H9 (cell line): ENCODE data around the gene TMEM229B. TPM values are rescaled to one million over a fixed set of nuclear protein-coding genes. Genes with fewer than 3 reads are reported as not detected.

Source experiments
- DNase-seq: peaks from one replicate; pipeline ENCODE4 v3.0.0-alpha.2; 2017
- H2AFZ ChIP-seq: one replicate; pipeline ENCODE4 v1.6.1; 2013; ENCODE audit warnings: mild to moderate bottlenecking, low read length, control low read depth, moderate library complexity
- H2AK5ac ChIP-seq: 2 replicates; pipeline ENCODE4 v1.6.1; 2013; ENCODE audit warnings: low read length, control low read depth, mixed read lengths; ENCODE audit not compliant: insufficient read length
- H2BK120ac ChIP-seq: one replicate; pipeline ENCODE4 v1.6.1; 2013; ENCODE audit warnings: low read depth, mild to moderate bottlenecking, low read length, control low read depth, inconsistent platforms; ENCODE audit not compliant: poor library complexity, severe bottlenecking
- H2BK12ac ChIP-seq: 2 replicates; pipeline ENCODE4 v1.6.1; 2013; ENCODE audit warnings: low read length, control low read depth, mixed read lengths, low read depth; ENCODE audit not compliant: insufficient read length
- H2BK15ac ChIP-seq: 2 replicates; pipeline ENCODE4 v1.6.1; 2013; ENCODE audit warnings: low read depth, low read length, control low read depth
- H2BK20ac ChIP-seq: one replicate; pipeline ENCODE4 v1.6.1; 2013; ENCODE audit warnings: low read depth, mild to moderate bottlenecking, low read length, control low read depth, inconsistent platforms; ENCODE audit not compliant: poor library complexity, severe bottlenecking
- H2BK5ac ChIP-seq: 2 replicates; pipeline ENCODE4 v1.6.1; 2013; ENCODE audit warnings: low read length, control low read depth, mixed read lengths; ENCODE audit not compliant: insufficient read length
- H3K14ac ChIP-seq: 2 replicates; pipeline ENCODE4 v1.6.1; 2013; ENCODE audit warnings: low read length, control low read depth; ENCODE audit not compliant: insufficient read depth
- H3K18ac ChIP-seq: 2 replicates; pipeline ENCODE4 v1.6.1; 2013; ENCODE audit warnings: low read depth, mild to moderate bottlenecking, mixed read lengths, low read length, control low read depth; ENCODE audit not compliant: insufficient read length
- H3K23ac ChIP-seq: 2 replicates; pipeline ENCODE4 v1.6.1; 2013; ENCODE audit warnings: low read length, control low read depth, mixed read lengths, low read depth; ENCODE audit not compliant: insufficient read length
- H3K23me2 ChIP-seq: 2 replicates; pipeline ENCODE4 v1.6.1; 2013; ENCODE audit warnings: low read depth, mild to moderate bottlenecking, mixed read lengths, low read length, control low read depth; ENCODE audit not compliant: insufficient read length, poor library complexity, severe bottlenecking
- H3K27ac ChIP-seq: 2 replicates; pipeline ENCODE4 v1.5.1; 2013; ENCODE audit warnings: low read length, control low read depth, mixed read lengths, low read depth; ENCODE audit not compliant: insufficient read length
- H3K27me3 ChIP-seq: 2 replicates; pipeline ENCODE4 v1.6.1; 2013; ENCODE audit warnings: low read length, control low read depth, inconsistent platforms; ENCODE audit not compliant: insufficient read depth
- H3K4ac ChIP-seq: 2 replicates; pipeline ENCODE4 v1.6.1; 2013; ENCODE audit warnings: low read depth, mild to moderate bottlenecking, control low read depth, inconsistent platforms, low read length, moderate library complexity
- H3K4me1 ChIP-seq: 2 replicates; pipeline ENCODE4 v1.6.1; 2013; ENCODE audit warnings: low read length, control low read depth, inconsistent platforms; ENCODE audit not compliant: insufficient read depth
- H3K4me2 ChIP-seq: 2 replicates; pipeline ENCODE4 v1.6.1; 2013; ENCODE audit warnings: low read length, control low read depth, mixed read lengths; ENCODE audit not compliant: insufficient read length, insufficient read depth
- H3K56ac ChIP-seq: 2 replicates; pipeline ENCODE4 v1.6.1; 2013; ENCODE audit warnings: low read depth, mild to moderate bottlenecking, mixed read lengths, low read length, control low read depth; ENCODE audit not compliant: insufficient read length
- H3K79me1 ChIP-seq: 2 replicates; pipeline ENCODE4 v1.6.1; 2013; ENCODE audit warnings: low read depth, mild to moderate bottlenecking, moderate library complexity, low read length, control low read depth, inconsistent platforms; ENCODE audit not compliant: insufficient read depth, poor library complexity, severe bottlenecking
- H3K79me2 ChIP-seq: 2 replicates; pipeline ENCODE4 v1.6.1; 2013; ENCODE audit warnings: low read length, control low read depth, inconsistent platforms; ENCODE audit not compliant: insufficient read depth
- H3K9ac ChIP-seq: 2 replicates; pipeline ENCODE4 v1.6.1; 2013; ENCODE audit warnings: low read length, control low read depth, mixed read lengths; ENCODE audit not compliant: insufficient read length; ENCODE audit errors: extremely low read depth
- H3K9me3 ChIP-seq: one replicate; pipeline ENCODE4 v1.6.1; 2013; ENCODE audit warnings: low read depth, low read length, inconsistent platforms; ENCODE audit not compliant: control insufficient read depth
- H3T11ph ChIP-seq: one replicate; pipeline ENCODE4 v1.6.1; 2013; ENCODE audit warnings: mild to moderate bottlenecking, low read length, control low read depth, inconsistent platforms
- H4K20me1 ChIP-seq: one replicate; pipeline ENCODE4 v1.6.1; 2013; ENCODE audit not compliant: control insufficient read depth, insufficient read length, insufficient read depth
- H4K5ac ChIP-seq: 2 replicates; pipeline ENCODE4 v1.6.1; 2013; ENCODE audit warnings: low read depth, mild to moderate bottlenecking, mixed read lengths, low read length, control low read depth; ENCODE audit not compliant: insufficient read length
- H4K8ac ChIP-seq: replicated peaks from 2 replicates; pipeline ENCODE4 v1.6.1; 2013; ENCODE audit warnings: low read length, control low read depth, mixed read lengths, low read depth; ENCODE audit not compliant: insufficient read length
- H4K91ac ChIP-seq: 2 replicates; pipeline ENCODE4 v1.6.1; 2013; ENCODE audit warnings: low read depth, mild to moderate bottlenecking, moderate library complexity, mixed read lengths, low read length, control low read depth; ENCODE audit not compliant: insufficient read length
- H3K27ac Mint-ChIP-seq, 3 experiments: 2 replicates in 2 of 3; 3 replicates in 1 of 3; pipeline ENCODE4 v1.8.0; 2020 to 2021; ENCODE audit warnings: mixed read lengths in 3 of 3, mild to moderate bottlenecking in 1 of 3, moderate library complexity in 1 of 3
- H3K27me3 Mint-ChIP-seq: 2 replicates; pipeline ENCODE4 v1.8.0; 2021; ENCODE audit warnings: low read depth, mild to moderate bottlenecking, moderate library complexity, mixed read lengths
- H3K36me3 Mint-ChIP-seq, 3 experiments: 2 replicates in 2 of 3; 3 replicates in 1 of 3; pipeline ENCODE4 v1.8.0; 2020 to 2021; ENCODE audit warnings: low read depth in 3 of 3, mixed read lengths in 3 of 3; ENCODE audit not compliant: insufficient read depth in 1 of 3
- H3K4me1 Mint-ChIP-seq, 2 experiments: 2 replicates each; pipeline ENCODE4 v1.8.0; 2020; ENCODE audit warnings: mixed read lengths in 2 of 2
- H3K4me3 Mint-ChIP-seq, 2 experiments: 2 replicates in 1 of 2; 3 replicates in 1 of 2; pipeline ENCODE4 v1.8.0; 2020 to 2021; ENCODE audit warnings: mild to moderate bottlenecking in 2 of 2, mixed read lengths in 2 of 2, moderate library complexity in 1 of 2
- H3K9me3 Mint-ChIP-seq, 2 experiments: 2 replicates in 1 of 2; 3 replicates in 1 of 2; pipeline ENCODE4 v1.8.0; 2020; ENCODE audit warnings: mild to moderate bottlenecking in 2 of 2, mixed read lengths in 2 of 2, moderate library complexity in 1 of 2
- CTCF ChIP-seq: fragments of 200-600 bp; sonication (generic); conservative IDR thresholded peaks from 3 replicates; pipeline ENCODE4 v1.8.0; 2021; ENCODE audit warnings: antibody characterized with exemption, mild to moderate bottlenecking
- WGBS: extraction: QIAGEN DNeasy Blood & Tissue Kit; methylation state at CpG from one replicate; pipeline ENCODE4 v1.1.7; 2013; ENCODE audit warnings: missing lambda C conversion rate, low lambda C conversion rate, mixed read lengths; ENCODE audit not compliant: insufficient read length; ENCODE audit errors: extremely low coverage; 5-methylcytosine and 5-hydroxymethylcytosine counted together
- total RNA-seq: library from RNA; stranded (reverse); gene quantifications from 2 replicates; pipeline ENCODE4 v1.2.1, GENCODE V29; 2021

Gene TMEM229B
- total RNA-seq, 1 experiment from 2014 or later = 0.24 TPM

DNA sequence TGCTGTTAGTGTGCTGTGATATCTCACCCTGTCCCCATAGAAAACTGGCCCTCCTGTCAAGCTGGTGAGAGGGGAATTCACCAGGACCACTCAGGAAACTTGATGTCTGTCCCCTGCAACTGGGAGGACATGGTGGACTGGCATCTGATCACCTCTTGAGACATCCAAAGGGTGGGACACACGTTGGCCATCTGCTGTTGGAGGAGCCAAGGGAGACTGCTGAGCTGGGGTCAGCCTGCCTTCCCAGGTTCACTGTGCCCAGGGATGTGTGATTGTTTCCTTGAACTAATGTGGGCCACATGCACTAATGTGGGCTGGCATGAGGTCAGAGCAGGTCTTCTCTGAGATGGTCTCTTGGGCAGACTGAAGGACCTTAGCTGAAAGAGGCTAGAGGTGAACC is 16.7 kb upstream of the TMEM229B start:
- H3K9me3 ChIP-seq = no peaks in the 10 kb centered on the region
- no peak overlapping the region for H2BK12ac ChIP-seq
- H2BK20ac ChIP-seq = no peak overlapping the region
- H3K14ac ChIP-seq = no peak overlapping the region; the same call in 1 of the 2 replicates
- no peaks in the 10 kb centered on the region for H3K27me3 ChIP-seq
- H3K23ac ChIP-seq = no peak overlapping the region
- H2BK5ac ChIP-seq = no peak overlapping the region
- no peak overlapping the region for H2AK5ac ChIP-seq
- H4K5ac ChIP-seq = no peak overlapping the region
- Mint-ChIP-seq H3K27me3 (peaks cover 6% of the 10 kb centered on the region), H3K27ac (no peak overlapping the region), H3K4me3 (no peak overlapping the region), H3K36me3 (no peaks in the 10 kb centered on the region), H3K4me1 (no peaks in the 10 kb centered on the region), H3K9me3 (no peaks in the 10 kb centered on the region)
- no peak overlapping the region for H3K4me2 ChIP-seq
- no peak overlapping the region for H2BK15ac ChIP-seq
- H3K4me1 ChIP-seq = 0 out of 2 replicates have a peak, but pooled peaks cover 2% of the 10 kb centered on the region
- no peak overlapping the region for H2AFZ ChIP-seq
- no peak overlapping the region for H3T11ph ChIP-seq
- no CpG with 5 or more reads among the region's 1 CpG for WGBS
- H3K27ac ChIP-seq = no peak overlapping the region
- no peak overlapping the region for H3K9ac ChIP-seq
- H3K18ac ChIP-seq = peak overlapping the region; percentile 70
- no peak for TF ChIP-seq CTCF
- H3K56ac ChIP-seq = no peak overlapping the region
- no peak overlapping the region for H4K8ac ChIP-seq
- no peaks in the 10 kb centered on the region for H3K79me1 ChIP-seq
- H3K23me2 ChIP-seq = peaks cover 2% of the 10 kb centered on the region
- H4K91ac ChIP-seq = no peak overlapping the region
- H2BK120ac ChIP-seq = no peak overlapping the region
- no peak overlapping the region for H3K4ac ChIP-seq
- H3K79me2 ChIP-seq = no peaks in the 10 kb centered on the region
- DNase-seq = no peak
- H4K20me1 ChIP-seq = no peaks in the 10 kb centered on the region
